SK-N-SH (cell line): ENCODE data around the gene PIP4K2A. TPM values are rescaled to one million over a fixed set of nuclear protein-coding genes. Genes with fewer than 3 reads are reported as not detected.

Experiments used
- CTCF ChIA-PET: fragments of 300-600, 350-600 bp; formaldehyde crosslinking; extraction: SDS; loops from one replicate; lab custom pipeline; 2021; lab: Yijun Ruan, JAX
- POLR2A ChIA-PET: fragments of 350-600 bp; sonication (Branson Sonifier 250); formaldehyde crosslinking; extraction: SDS; loops from one replicate; lab custom pipeline; 2020; ENCODE audit warnings: antibody characterized with exemption, inconsistent platforms; lab: Yijun Ruan, JAX
- DNase-seq: peaks from one replicate; pipeline ENCODE4 v3.0.0; 2012
- H2AFZ ChIP-seq: fragments of 200-600 bp; sonication (generic); 2 replicates; pipeline ENCODE4 v1.8.1; 2016; ENCODE audit warnings: antibody characterized with exemption, mild to moderate bottlenecking, low read depth
- H3F3A ChIP-seq: fragments of 200-600 bp; sonication (generic); replicated peaks from 2 replicates; pipeline ENCODE3; 2016; ENCODE audit warnings: antibody characterized with exemption, mild to moderate bottlenecking; ENCODE audit not compliant: insufficient read depth
- H3K27ac ChIP-seq, 2 experiments: fragments of 200-500 bp in 1 of 2; fragments of 200-600 bp in 1 of 2; sonication (Bioruptor generic) in 1 of 2; sonication (generic), shearing (Covaris generic) in 1 of 2; 2 replicates each; pipeline versions ENCODE4 v1.5.1 to v1.6.1; 2014 to 2016; ENCODE audit warnings: low read depth in 2 of 2, inconsistent platforms in 1 of 2, low read length in 1 of 2, mild to moderate bottlenecking in 1 of 2, mixed read lengths in 1 of 2
- H3K27me3 ChIP-seq: fragments of 200-600 bp; sonication (generic), shearing (Covaris generic); 2 replicates; pipeline ENCODE4 v1.6.1; 2016; ENCODE audit warnings: mixed run types; ENCODE audit not compliant: insufficient read depth
- H3K36me3 ChIP-seq, 2 experiments: fragments of 200-500 bp in 1 of 2; fragments of 200-600 bp in 1 of 2; sonication (Bioruptor generic) in 1 of 2; sonication (generic) in 1 of 2; replicated peaks in 1 of 2; 2 replicates each; pipeline versions ENCODE3 to v1.5.1; 2014 to 2016; ENCODE audit warnings: low read length in 1 of 2, mild to moderate bottlenecking in 1 of 2; ENCODE audit not compliant: insufficient read depth in 2 of 2, control insufficient read depth in 1 of 2
- H3K4me1 ChIP-seq, 2 experiments: fragments of 200-500 bp in 1 of 2; fragments of 200-600 bp in 1 of 2; sonication (Bioruptor generic) in 1 of 2; sonication (generic), shearing (Covaris generic) in 1 of 2; 2 replicates each; pipeline versions ENCODE4 v1.5.1 to v1.6.1; 2014 to 2016; ENCODE audit warnings: low read depth in 1 of 2, low read length in 1 of 2, mixed run types in 1 of 2; ENCODE audit not compliant: insufficient read depth in 2 of 2, control insufficient read depth in 1 of 2
- H3K4me2 ChIP-seq: fragments of 200-600 bp; sonication (generic), shearing (Covaris generic); 2 replicates; pipeline ENCODE4 v1.6.1; 2017; ENCODE audit warnings: mixed run types
- H3K4me3 ChIP-seq, 2 experiments: fragments of 200-500 bp in 1 of 2; fragments of 200-600 bp in 1 of 2; sonication (Bioruptor generic) in 1 of 2; sonication (generic), shearing (Covaris generic) in 1 of 2; 2 replicates each; pipeline versions ENCODE4 v1.5.1 to v1.8.1; 2014 to 2016; ENCODE audit warnings: low read depth in 2 of 2, inconsistent platforms in 1 of 2, low read length in 1 of 2, mild to moderate bottlenecking in 1 of 2, mixed read lengths in 1 of 2, moderate library complexity in 1 of 2
- H3K79me2 ChIP-seq: fragments of 200-600 bp; sonication (generic); 2 replicates; pipeline ENCODE4 v1.8.1; 2017; ENCODE audit warnings: mild to moderate bottlenecking; ENCODE audit not compliant: insufficient read depth
- H3K9ac ChIP-seq: fragments of 200-600 bp; sonication (generic); 2 replicates; pipeline ENCODE4 v1.6.1; 2017; ENCODE audit warnings: mixed run types
- H3K9me2 ChIP-seq: fragments of 200-600 bp; sonication (generic); 2 replicates; pipeline ENCODE4 v1.6.1; 2017; ENCODE audit warnings: mixed run types
- H3K9me3 ChIP-seq: fragments of 200-600 bp; sonication (generic); 2 replicates; pipeline ENCODE4 v1.6.1; 2017; ENCODE audit warnings: mixed run types, mild to moderate bottlenecking, moderate library complexity
- H4K20me1 ChIP-seq: fragments of 200-600 bp; sonication (generic); 2 replicates; pipeline ENCODE4 v1.6.1; 2017; ENCODE audit warnings: mild to moderate bottlenecking, mixed run types; ENCODE audit not compliant: insufficient read depth
- CHD2 ChIP-seq: fragments of 150-350 bp; IDR thresholded peaks from 2 replicates; pipeline ENCODE4 v1.6.1; 2018; ENCODE audit warnings: low read length; ENCODE audit not compliant: partially characterized antibody
- CTCF ChIP-seq: fragments of 200-600 bp; sonication (generic); IDR thresholded peaks from 2 replicates; pipeline ENCODE4 v1.6.1; 2017; ENCODE audit warnings: antibody characterized with exemption, mild to moderate bottlenecking, moderate library complexity
- EP300 ChIP-seq, 2 experiments: IDR thresholded peaks; 2 replicates each; pipeline versions ENCODE4 v1.4.0 to v1.6.1; 2012; ENCODE audit warnings: borderline replicate concordance in 1 of 2, low read depth in 1 of 2, low read length in 1 of 2
- FOSL2 ChIP-seq: IDR thresholded peaks from 2 replicates; pipeline ENCODE4 v1.4.0; 2012; ENCODE audit warnings: low read depth, mild to moderate bottlenecking, moderate library complexity, borderline replicate concordance
- FOXJ3 ChIP-seq: sonication (generic); formaldehyde crosslinking; IDR thresholded peaks from 2 replicates; pipeline ENCODE4 v1.5.1; 2020; ENCODE audit warnings: mild to moderate bottlenecking, missing genetic modification reagents
- GATA2 ChIP-seq: sonication (generic); formaldehyde crosslinking; IDR thresholded peaks from 2 replicates; pipeline ENCODE4 v1.5.0; 2020; ENCODE audit warnings: mild to moderate bottlenecking, missing genetic modification reagents
- IRF3 ChIP-seq: fragments of 150-350 bp; IDR thresholded peaks from 2 replicates; pipeline ENCODE4 v1.6.1; 2016; ENCODE audit warnings: mild to moderate bottlenecking, low read depth, low read length
- MAX ChIP-seq: IDR thresholded peaks from 2 replicates; pipeline ENCODE4 v1.4.0; 2012; ENCODE audit warnings: low read depth
- MXI1 ChIP-seq: IDR thresholded peaks from 2 replicates; pipeline ENCODE4 v1.6.1; 2012; ENCODE audit warnings: mild to moderate bottlenecking, low read depth, low read length, improper control_type of control experiment
- NFIC ChIP-seq: IDR thresholded peaks from 2 replicates; pipeline ENCODE4 v1.4.0; 2012; ENCODE audit warnings: borderline replicate concordance
- NRF1 ChIP-seq: IDR thresholded peaks from 2 replicates; pipeline ENCODE4 v1.6.1; 2012; ENCODE audit warnings: low read depth, mild to moderate bottlenecking, low read length
- PBX3 ChIP-seq: IDR thresholded peaks from 2 replicates; pipeline ENCODE4; 2012
- POLR2AphosphoS5 ChIP-seq: IDR thresholded peaks from 2 replicates; pipeline ENCODE4 v1.6.1; 2012; ENCODE audit warnings: low read depth, low read length
- RAD21 ChIP-seq: IDR thresholded peaks from 2 replicates; pipeline ENCODE4 v1.6.1; 2012; ENCODE audit warnings: mild to moderate bottlenecking, low read length
- RCOR1 ChIP-seq: fragments of 150-350 bp; IDR thresholded peaks from 2 replicates; pipeline ENCODE4 v1.6.1; 2017; ENCODE audit warnings: antibody characterized with exemption, low read length
- RXRA ChIP-seq: IDR thresholded peaks from 2 replicates; pipeline ENCODE4 v1.4.0; 2012; ENCODE audit warnings: low read depth, mild to moderate bottlenecking, borderline replicate concordance
- TCF12 ChIP-seq: IDR thresholded peaks from 2 replicates; pipeline ENCODE4 v1.4.0; 2012
- YY1 ChIP-seq: IDR thresholded peaks from 2 replicates; pipeline ENCODE4 v1.4.0; 2012; ENCODE audit warnings: low read depth, mild to moderate bottlenecking
- ZBTB33 ChIP-seq: IDR thresholded peaks from 2 replicates; pipeline ENCODE4 v1.4.0; 2012; ENCODE audit warnings: low read depth, borderline replicate concordance
- WGBS: methylation state at CpG from one replicate; pipeline ENCODE4 v1.1.6; 2017; ENCODE audit warnings: low lambda C conversion rate; 5-methylcytosine and 5-hydroxymethylcytosine counted together
- polyA plus RNA-seq, 3 experiments: library from polyadenylated mRNA; depleted of rRNA; stranded (reverse); fragments of >200 nt; gene quantifications; 2 replicates each; pipeline ENCODE4 v1.2.3, GENCODE V29; 2012

Gene PIP4K2A
- polyA plus RNA-seq, 1 of the 3 experiments (the other 2 are of a cell fraction) = 10.8 TPM

DNA sequence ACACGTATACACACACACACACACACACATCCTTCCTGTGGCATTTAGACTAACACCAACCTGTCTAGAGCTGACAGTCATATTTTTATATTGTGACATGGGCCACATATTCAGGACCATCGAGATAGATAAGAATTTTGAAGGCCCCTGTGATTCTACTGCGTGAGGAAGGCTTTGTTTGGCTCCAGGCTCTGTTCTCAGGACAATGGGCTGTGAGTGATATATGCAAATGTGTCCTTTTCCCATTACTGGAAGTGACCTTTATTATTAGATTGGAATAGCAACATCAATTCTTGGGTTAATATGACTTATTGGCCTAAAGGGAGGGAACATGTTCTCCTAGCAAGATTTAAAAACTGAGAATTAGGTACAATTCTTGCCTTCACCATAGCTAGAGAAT lies 213.0 kb downstream of the PIP4K2A start:
- H3K4me2 ChIP-seq = no peak overlapping the region
- H3K9ac ChIP-seq = no peak overlapping the region
- no peaks in the 10 kb centered on the region for H3K27me3 ChIP-seq
- no peak overlapping the region for H3K27ac ChIP-seq
- H3K4me1 ChIP-seq = peaks cover 0 to 2% of the 10 kb centered on the region in 2 experiments; a peak in 1 of 4 replicates
- H4K20me1 ChIP-seq = no peaks in the 10 kb centered on the region
- H3K9me3 ChIP-seq = no peaks in the 10 kb centered on the region
- no peak overlapping the region for H2AFZ ChIP-seq
- H3K9me2 ChIP-seq = no peaks in the 10 kb centered on the region
- no peak for TF ChIP-seq NRF1
- TF ChIP-seq, all 33 proteins: peak for 0
- Histone ChIP-seq H3K4me3 (no peak overlapping the region), H3K79me2 (no peaks in the 10 kb centered on the region), H3F3A (no peaks in the 10 kb centered on the region), H3K36me3 (no peaks in the 10 kb centered on the region)
- CTCF ChIA-PET = interaction anchor here (1.2 to 1.3 kb wide), 2 partner anchors 16 to 60 kb away, joined by 3 to 5 read pairs; no protein-coding TSS in a partner anchor
- POLR2A ChIA-PET = no interaction called here
- 42% methylated on average over 3 of the region's 3 CpGs for WGBS
- DNase-seq = no peak

DNA sequence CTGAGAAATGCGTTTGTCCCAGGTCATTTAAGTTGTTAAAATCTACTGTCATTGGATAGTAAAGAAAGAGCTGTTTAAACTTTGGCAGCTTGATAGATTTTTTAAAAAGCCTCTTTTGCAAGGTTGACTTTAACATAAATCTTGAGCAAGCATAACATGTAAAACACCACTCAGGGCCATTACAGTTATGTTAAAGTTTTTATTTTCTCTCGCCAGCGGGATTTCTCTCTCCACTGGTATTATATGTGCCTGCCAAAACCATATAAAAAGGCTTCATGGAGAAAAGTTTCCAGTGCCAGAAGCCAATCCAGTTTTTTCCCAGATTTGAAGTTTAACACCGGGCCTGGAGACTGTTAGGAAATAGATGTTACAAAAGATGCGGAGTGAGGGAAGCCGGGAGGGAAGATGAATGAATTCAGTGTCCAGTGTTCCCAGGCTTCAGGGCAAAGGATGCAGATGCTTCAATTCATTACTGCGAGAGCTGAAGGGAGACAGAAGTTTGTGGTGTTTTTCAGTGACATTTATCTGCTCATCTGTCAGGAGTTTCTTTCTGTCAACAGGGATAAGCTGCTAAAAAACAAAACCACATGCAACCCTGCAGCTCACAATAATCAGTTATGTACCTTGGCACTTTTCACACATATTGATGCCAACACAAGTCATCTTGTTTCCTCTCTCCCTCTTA lies 213.6 kb downstream of the PIP4K2A start:
- no peaks in the 10 kb centered on the region; a peak in 1 of 4 replicates for H3K4me1 ChIP-seq
- H4K20me1 ChIP-seq = no peaks in the 10 kb centered on the region
- H3K27me3 ChIP-seq = no peaks in the 10 kb centered on the region
- H3K4me3 ChIP-seq = no peak overlapping the region
- H2AFZ ChIP-seq = 0 out of 2 replicates have a peak overlapping the region, but pooled peaks have one; percentile 16
- no peak overlapping the region for H3K9ac ChIP-seq
- H3K4me2 ChIP-seq = no peak overlapping the region
- TF ChIP-seq RXRA (no peak), YY1 (no peak), RAD21 (no peak), PBX3 (no peak), CHD2 (peak; percentile 48), POLR2AphosphoS5 (no peak), RCOR1 (peak; percentile 86), CTCF (no peak), NFIC (no peak), ZBTB33 (no peak), EP300 (IDR thresholded peaks at IDR 0.05; ENCODE audit: borderline replicate concordance in 1 of 2, low read depth in 1 of 2, low read length in 1 of 2) (peak in 1 of 2 experiments; percentile 86; a peak in 2 of 4 replicates), FOXJ3 (peak; percentile 46; the same call in 1 of the 2 replicates), MAX (no peak), FOSL2 (no peak), GATA2 (CRISPR knock-in tag) (peak; percentile 89), IRF3 (no peak), TCF12 (no peak), MXI1 (peak; percentile 59; the same call in 1 of the 2 replicates)
- POLR2A ChIA-PET = no interaction called here
- H3K9me3 ChIP-seq = no peaks in the 10 kb centered on the region
- peak; percentile 57 for DNase-seq
- no peaks in the 10 kb centered on the region for H3F3A ChIP-seq
- no peak overlapping the region for H3K27ac ChIP-seq
- no peaks in the 10 kb centered on the region for H3K79me2 ChIP-seq
- CTCF ChIA-PET = interaction anchor here (0.6 to 1.5 kb wide), 5 partner anchors 15 to 153 kb away, joined by 3 to 5 read pairs (median 4); no protein-coding TSS in a partner anchor
- H3K36me3 ChIP-seq = no peaks in the 10 kb centered on the region
- no peaks in the 10 kb centered on the region for H3K9me2 ChIP-seq
- WGBS = 42% methylated on average over 7 of the region's 7 CpGs
